ENCODE data around the gene KCNJ12.
"Not testable (repeated sequence)": the region's sequence is repeated elsewhere in the genome, so short reads cannot be mapped to it uniquely, and the experiment has no call there.

GRCh38 chr17:21426876-21427275, 50.7 kb downstream of the KCNJ12 start:
- not testable (repeated sequence) for TF ChIP-seq POLR2AphosphoS5 (IDR thresholded peaks at IDR 0.05; ENCODE audit: low read depth)
- TF ChIP-seq, protein P1, sequence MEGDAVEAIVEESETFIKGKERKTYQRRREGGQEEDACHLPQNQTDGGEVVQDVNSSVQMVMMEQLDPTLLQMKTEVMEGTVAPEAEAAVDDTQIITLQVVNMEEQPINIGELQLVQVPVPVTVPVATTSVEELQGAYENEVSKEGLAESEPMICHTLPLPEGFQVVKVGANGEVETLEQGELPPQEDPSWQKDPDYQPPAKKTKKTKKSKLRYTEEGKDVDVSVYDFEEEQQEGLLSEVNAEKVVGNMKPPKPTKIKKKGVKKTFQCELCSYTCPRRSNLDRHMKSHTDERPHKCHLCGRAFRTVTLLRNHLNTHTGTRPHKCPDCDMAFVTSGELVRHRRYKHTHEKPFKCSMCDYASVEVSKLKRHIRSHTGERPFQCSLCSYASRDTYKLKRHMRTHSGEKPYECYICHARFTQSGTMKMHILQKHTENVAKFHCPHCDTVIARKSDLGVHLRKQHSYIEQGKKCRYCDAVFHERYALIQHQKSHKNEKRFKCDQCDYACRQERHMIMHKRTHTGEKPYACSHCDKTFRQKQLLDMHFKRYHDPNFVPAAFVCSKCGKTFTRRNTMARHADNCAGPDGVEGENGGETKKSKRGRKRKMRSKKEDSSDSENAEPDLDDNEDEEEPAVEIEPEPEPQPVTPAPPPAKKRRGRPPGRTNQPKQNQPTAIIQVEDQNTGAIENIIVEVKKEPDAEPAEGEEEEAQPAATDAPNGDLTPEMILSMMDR (conservative IDR thresholded peaks at IDR 0.05; ENCODE audit: low read depth in 2 of 2): not testable (repeated sequence)

Data from GM23338 (cell line).